ENCODE measurements around the gene SLC35F2. TPM values are rescaled to one million over a fixed set of nuclear protein-coding genes. Genes with fewer than 3 reads are reported as not detected.

SLC35F2 gene
- total RNA-seq, 1 donor from 2014 or later = 9.3 TPM

- DNase-seq (ENCODE audit: low spot score) = no peak
- no peaks in the 10 kb centered on the region for H3K9me3 Mint-ChIP-seq (ENCODE audit: unreplicated experiment)
- H3K4me1 Mint-ChIP-seq (ENCODE audit: unreplicated experiment) = no peaks in the 10 kb centered on the region
- no peak for TF ChIP-seq CTCF (IDR thresholded peaks at IDR 0.05; ENCODE audit: unreplicated experiment)
- no peak overlapping the region for H3K4me3 Mint-ChIP-seq (ENCODE audit: unreplicated experiment)
- no peaks in the 10 kb centered on the region for H3K27me3 Mint-ChIP-seq (ENCODE audit: unreplicated experiment)
- H3K27ac Mint-ChIP-seq (ENCODE audit: unreplicated experiment) = no peak overlapping the region
- H3K36me3 Mint-ChIP-seq (ENCODE audit: low read depth, unreplicated experiment) = no peaks in the 10 kb centered on the region
Observed at GRCh38 chr11:107750313-107750712, 108.3 kb downstream of the SLC35F2 start.

GRCh38 chr11:107747622-107748021, 111.0 kb downstream of the SLC35F2 start:
- no peak for TF ChIP-seq CTCF (IDR thresholded peaks at IDR 0.05; ENCODE audit: unreplicated experiment)
- no peaks in the 10 kb centered on the region for H3K9me3 Mint-ChIP-seq (ENCODE audit: unreplicated experiment)
- no peaks in the 10 kb centered on the region for H3K27me3 Mint-ChIP-seq (ENCODE audit: unreplicated experiment)
- no peaks in the 10 kb centered on the region for H3K36me3 Mint-ChIP-seq (ENCODE audit: low read depth, unreplicated experiment)
- no peak for DNase-seq (ENCODE audit: low spot score)
- no peak overlapping the region for H3K27ac Mint-ChIP-seq (ENCODE audit: unreplicated experiment)
- no peak overlapping the region for H3K4me3 Mint-ChIP-seq (ENCODE audit: unreplicated experiment)
- H3K4me1 Mint-ChIP-seq (ENCODE audit: unreplicated experiment) = no peaks in the 10 kb centered on the region

- TF ChIP-seq CTCF (IDR thresholded peaks at IDR 0.05; ENCODE audit: unreplicated experiment) = no peak
- Mint-ChIP-seq H3K4me1 (ENCODE audit: unreplicated experiment) (no peaks in the 10 kb centered on the region), H3K36me3 (ENCODE audit: low read depth, unreplicated experiment) (no peaks in the 10 kb centered on the region), H3K4me3 (ENCODE audit: unreplicated experiment) (no peak overlapping the region), H3K27me3 (ENCODE audit: unreplicated experiment) (no peaks in the 10 kb centered on the region), H3K9me3 (ENCODE audit: unreplicated experiment) (no peaks in the 10 kb centered on the region), H3K27ac (ENCODE audit: unreplicated experiment) (no peak overlapping the region)
- no peak for DNase-seq (ENCODE audit: low spot score)
Observed at GRCh38 chr11:107744736-107745135, 113.9 kb downstream of the SLC35F2 start.

- Mint-ChIP-seq H3K36me3 (ENCODE audit: low read depth, unreplicated experiment) (no peaks in the 10 kb centered on the region), H3K27me3 (ENCODE audit: unreplicated experiment) (no peaks in the 10 kb centered on the region), H3K4me3 (ENCODE audit: unreplicated experiment) (no peak overlapping the region), H3K27ac (ENCODE audit: unreplicated experiment) (no peak overlapping the region), H3K4me1 (ENCODE audit: unreplicated experiment) (no peaks in the 10 kb centered on the region), H3K9me3 (ENCODE audit: unreplicated experiment) (no peaks in the 10 kb centered on the region)
- TF ChIP-seq CTCF (IDR thresholded peaks at IDR 0.05; ENCODE audit: unreplicated experiment) = no peak
- DNase-seq (ENCODE audit: low spot score) = no peak
Observed at GRCh38 chr11:107743191-107743590, 115.4 kb downstream of the SLC35F2 start.

GRCh38 chr11:107741044-107741823, 117.4 kb downstream of the SLC35F2 start:
- DNase-seq (ENCODE audit: low spot score) = peak; percentile 7
- Mint-ChIP-seq H3K36me3 (ENCODE audit: low read depth, unreplicated experiment) (no peaks in the 10 kb centered on the region), H3K27me3 (ENCODE audit: unreplicated experiment) (no peaks in the 10 kb centered on the region), H3K9me3 (ENCODE audit: unreplicated experiment) (no peaks in the 10 kb centered on the region), H3K4me3 (ENCODE audit: unreplicated experiment) (no peak overlapping the region), H3K27ac (ENCODE audit: unreplicated experiment) (no peak overlapping the region), H3K4me1 (ENCODE audit: unreplicated experiment) (no peaks in the 10 kb centered on the region)
- peak; percentile 40 for TF ChIP-seq CTCF (IDR thresholded peaks at IDR 0.05; ENCODE audit: unreplicated experiment)

Data from endothelial cell (in vitro differentiated cells).